Activated CD8-positive, alpha-beta memory T cell treated with anti-CD3 and anti-CD28 coated beads for 36 hours (primary cell): ENCODE results near the gene FGD4. TPM values are rescaled to one million over a fixed set of nuclear protein-coding genes. Genes with fewer than 3 reads are reported as not detected.

ENCODE experiments used
- CTCF ChIA-PET: fragments of 350-600 bp; sonication (Branson Sonifier 250); formaldehyde crosslinking; loops from one replicate; lab custom pipeline; 2021; ENCODE audit warnings: antibody characterized with exemption; lab: Charles Lee
- POLR2A ChIA-PET: fragments of 350-600 bp; sonication (Branson Sonifier 250); formaldehyde crosslinking; loops from one replicate; lab custom pipeline; 2021; ENCODE audit warnings: antibody characterized with exemption; lab: Charles Lee
- total RNA-seq, 2 experiments: library from RNA; stranded (reverse); gene quantifications; one replicate each; pipeline ENCODE4 v1.2.3, GENCODE V29; 2021

Gene FGD4
- total RNA-seq, 2 experiments from 2014 or later = 0.21 to 0.44 TPM

DNA sequence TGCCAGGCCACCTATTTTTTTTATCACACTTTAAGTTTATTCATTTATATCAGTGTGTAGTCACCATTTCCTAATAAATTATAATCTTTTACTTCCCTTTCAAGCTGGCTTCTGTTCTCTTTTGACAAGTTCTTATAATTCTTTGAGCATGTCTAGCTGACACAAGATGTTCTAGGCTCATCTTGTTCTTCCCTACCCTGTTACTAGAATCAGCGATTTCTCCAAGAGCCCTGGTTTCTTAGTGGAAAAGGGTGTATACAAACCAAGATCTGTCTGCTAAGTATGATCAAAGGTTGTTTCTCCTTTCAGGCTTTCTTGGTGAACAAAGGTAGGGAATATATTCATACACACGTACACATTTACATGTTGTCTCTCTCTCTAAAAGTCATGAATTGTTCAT lies 51.0 kb downstream of the FGD4 start:
- ChIA-PET POLR2A (no interaction called here), CTCF (no interaction called here)

DNA sequence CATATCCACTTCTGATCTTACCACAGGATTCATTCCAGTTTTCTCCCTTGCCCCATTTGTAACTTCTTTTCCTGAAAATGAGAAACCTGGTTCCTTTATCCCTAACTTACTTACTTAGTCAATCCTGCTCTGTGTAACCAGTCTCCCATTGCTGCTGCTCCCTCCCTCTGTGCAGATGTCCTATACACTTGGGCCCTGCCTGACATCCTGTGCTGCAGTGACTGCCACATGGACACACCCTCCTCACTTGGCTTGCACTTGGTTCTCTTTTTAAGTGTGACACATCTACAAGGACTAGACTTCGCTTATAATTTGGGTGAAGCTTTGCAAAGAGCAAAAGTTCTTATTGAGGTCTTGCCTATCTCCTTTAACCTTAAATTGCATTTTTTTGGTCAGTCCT lies 51.4 kb downstream of the FGD4 start:
- CTCF ChIA-PET = no interaction called here
- POLR2A ChIA-PET = no interaction called here

GRCh38 chr12:32451816-32452215 lies 52.5 kb downstream of the FGD4 start:
- ChIA-PET POLR2A (no interaction called here), CTCF (no interaction called here)

- ChIA-PET CTCF (interaction anchor here (0.6 kb wide), 1 partner anchor 705 kb away, joined by 4 read pairs; no protein-coding TSS in a partner anchor), POLR2A (no interaction called here)
Observed at GRCh38 chr12:32454075-32454474, 54.7 kb downstream of the FGD4 start.

- ChIA-PET POLR2A (no interaction called here), CTCF (interaction anchor here (0.6 kb wide), 1 partner anchor 706 kb away, joined by 4 read pairs; no protein-coding TSS in a partner anchor)
Observed at GRCh38 chr12:32454866-32455265, 55.5 kb downstream of the FGD4 start.

GRCh38 chr12:32455607-32456071 lies 56.3 kb downstream of the FGD4 start:
- ChIA-PET POLR2A (no interaction called here), CTCF (interaction anchor here (1.6 kb wide), 1 partner anchor 299 kb away, joined by 4 read pairs; no protein-coding TSS in a partner anchor)

GRCh38 chr12:32457251-32458025 lies 58.1 kb downstream of the FGD4 start:
- CTCF ChIA-PET = interaction anchor here (1.2 to 1.6 kb wide), 2 partner anchors 221 to 298 kb away, joined by 3 to 4 read pairs; partner anchors contain the start of gene DNM1L

GRCh38 chr12:32460638-32461037 lies 61.3 kb downstream of the FGD4 start:
- ChIA-PET CTCF (interaction anchor here (0.6 kb wide), 1 partner anchor 1561 kb away, joined by 3 read pairs; no protein-coding TSS in a partner anchor), POLR2A (no interaction called here)

More at GRCh38 chr12:32457251-32458025, 58.1 kb downstream of the FGD4 start:
- POLR2A ChIA-PET = no interaction called here

DNA sequence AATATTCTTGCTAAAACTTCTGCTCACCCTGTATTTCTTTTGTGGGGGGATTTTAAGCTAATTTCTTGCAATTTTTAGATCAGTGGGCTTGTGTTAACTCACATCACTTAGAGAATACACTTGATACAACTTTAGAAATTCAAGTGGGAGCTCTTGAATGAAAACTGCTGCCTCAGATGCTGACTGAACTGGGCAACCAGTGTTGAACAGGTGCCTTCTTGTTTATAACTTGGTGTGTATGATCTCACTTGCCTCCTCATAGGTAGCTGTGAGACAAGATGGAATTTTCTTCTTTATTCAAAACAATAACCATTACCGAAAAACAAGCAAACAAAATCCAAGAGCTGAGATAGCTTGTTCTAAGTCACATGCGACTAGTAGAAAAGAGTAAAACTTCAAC lies 63.5 kb downstream of the FGD4 start:
- CTCF ChIA-PET = no interaction called here
- POLR2A ChIA-PET = no interaction called here

GRCh38 chr12:32466187-32466586 lies 66.8 kb downstream of the FGD4 start:
- CTCF ChIA-PET = no interaction called here
- POLR2A ChIA-PET = no interaction called here

GRCh38 chr12:32466986-32467711 lies 67.8 kb downstream of the FGD4 start:
- ChIA-PET CTCF (no interaction called here), POLR2A (no interaction called here)

- CTCF ChIA-PET = no interaction called here
- POLR2A ChIA-PET = no interaction called here
Observed at GRCh38 chr12:32467959-32468863, 68.9 kb downstream of the FGD4 start.

DNA sequence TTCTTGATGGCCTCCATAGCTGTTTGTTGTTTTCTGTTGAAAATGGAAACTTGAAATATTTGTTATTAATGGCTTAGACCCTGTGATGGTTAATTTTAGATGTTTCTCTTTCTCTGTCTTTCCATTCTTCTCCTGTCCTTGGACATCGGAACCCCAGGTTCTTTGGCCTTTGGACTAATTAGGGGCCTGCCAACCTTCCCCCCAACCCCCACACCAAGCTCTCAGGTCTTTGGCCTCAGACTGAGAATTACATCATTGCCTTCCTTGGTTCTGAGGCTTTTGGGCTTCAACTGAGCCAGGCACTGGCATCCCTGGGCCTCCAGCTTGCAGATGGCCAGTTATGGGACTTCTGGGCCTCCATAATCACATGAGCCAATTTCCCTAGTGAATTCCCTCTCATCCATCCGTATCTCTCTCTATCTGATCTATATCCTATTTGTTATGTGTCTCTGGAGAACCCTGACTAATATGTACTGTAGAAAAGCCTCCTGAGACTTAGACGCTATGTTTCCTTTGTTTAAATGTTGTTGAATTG lies 71.6 kb downstream of the FGD4 start:
- POLR2A ChIA-PET = no interaction called here
- CTCF ChIA-PET = no interaction called here

GRCh38 chr12:32471591-32472001 lies 72.2 kb downstream of the FGD4 start:
- POLR2A ChIA-PET = no interaction called here
- CTCF ChIA-PET = no interaction called here

DNA sequence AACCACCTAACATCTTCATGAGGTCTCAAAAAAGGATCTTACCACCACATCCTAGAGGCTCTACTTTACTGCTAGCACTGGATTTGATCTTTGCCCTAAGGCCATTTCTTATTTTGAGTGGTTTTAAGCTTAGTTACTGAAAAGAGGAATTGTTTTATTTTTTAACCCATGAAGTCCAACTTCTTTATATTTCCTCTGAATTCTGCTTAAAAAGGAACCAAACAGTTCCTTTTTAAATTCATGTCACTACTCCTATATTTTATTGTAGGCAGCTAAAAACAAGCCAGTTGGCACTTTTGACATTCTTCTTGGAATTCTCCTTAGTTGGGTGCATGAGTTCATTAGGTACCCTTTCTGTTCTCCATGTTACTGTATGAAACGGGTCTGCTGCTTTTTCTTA lies 76.4 kb downstream of the FGD4 start:
- CTCF ChIA-PET = no interaction called here
- POLR2A ChIA-PET = no interaction called here

- ChIA-PET POLR2A (no interaction called here), CTCF (interaction anchor here (0.7 kb wide), 1 partner anchor 24 kb away, joined by 3 read pairs; no protein-coding TSS in a partner anchor)
Observed at GRCh38 chr12:32476446-32476845, 77.1 kb downstream of the FGD4 start.

- CTCF ChIA-PET = no interaction called here
- POLR2A ChIA-PET = no interaction called here
Observed at GRCh38 chr12:32477714-32478113, 78.4 kb downstream of the FGD4 start.

DNA sequence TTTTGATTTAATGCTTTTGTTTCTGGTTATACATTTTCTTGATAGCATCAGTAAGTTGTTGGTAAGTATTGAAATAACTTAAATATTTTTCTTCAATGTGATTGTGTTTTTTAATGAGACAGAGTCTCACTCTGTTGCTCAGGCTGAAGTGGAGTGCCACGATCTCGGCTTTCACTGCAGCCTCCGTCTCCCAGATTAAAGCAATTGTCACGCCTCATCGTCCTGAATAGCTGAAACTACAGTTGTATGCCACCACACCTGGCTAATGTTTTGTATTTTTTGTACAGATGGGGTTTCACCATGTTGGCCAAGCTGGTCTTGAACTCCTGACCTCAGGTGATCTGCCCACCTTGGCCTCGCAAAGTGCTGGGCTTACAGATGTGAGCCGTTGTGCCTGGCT lies 78.8 kb downstream of the FGD4 start:
- POLR2A ChIA-PET = no interaction called here
- CTCF ChIA-PET = no interaction called here
